ENCODE results near the gene LRTM2.

The LRTM2 gene

DNA sequence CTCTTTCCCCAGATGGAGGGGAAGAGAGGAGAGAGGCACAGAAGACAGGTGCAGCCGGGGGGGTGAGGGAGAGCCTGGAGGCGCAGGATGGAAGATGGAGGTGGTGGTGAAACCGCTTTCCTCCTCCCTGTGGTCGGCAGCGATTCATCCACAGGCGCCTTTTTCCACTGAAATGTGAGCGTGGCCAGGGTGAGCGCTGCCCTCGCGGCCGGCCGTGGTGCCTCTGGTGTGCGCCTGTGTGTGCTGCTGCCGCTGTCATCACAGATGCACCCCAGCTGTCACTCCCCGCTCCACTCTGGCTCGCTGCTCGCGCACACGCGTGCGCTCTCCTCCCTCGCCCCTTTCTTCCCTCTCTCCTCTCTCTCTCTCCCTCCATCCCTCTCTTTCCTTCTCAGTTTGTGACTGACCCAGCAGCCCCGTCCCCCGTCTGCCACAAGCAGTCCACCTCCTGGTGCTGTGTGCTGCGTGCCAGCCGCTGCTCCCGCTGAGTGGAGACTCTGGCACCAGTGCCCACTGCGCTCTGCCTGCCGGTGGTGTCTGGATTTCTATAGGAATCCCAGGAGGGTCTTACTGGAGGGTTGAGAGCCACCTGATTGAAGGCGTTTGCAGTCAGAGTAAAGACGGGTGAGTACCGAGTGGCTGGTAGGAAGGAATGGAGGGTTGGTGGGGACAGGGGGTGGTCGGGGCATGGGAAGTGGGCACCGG is at the start of gene LRTM2:
LRTM2 (plus strand) TSS at position 375 of the 705 bp plus-strand sequence. CDS start 7,584 bp downstream, outside the sequence.
- DNase-seq (ENCODE audit: low read depth), result no peak

GRCh38 chr12:1773937-1774655 is 46.3 kb upstream of the LRTM2 start:
- no peak for DNase-seq (ENCODE audit: low read depth)

DNA sequence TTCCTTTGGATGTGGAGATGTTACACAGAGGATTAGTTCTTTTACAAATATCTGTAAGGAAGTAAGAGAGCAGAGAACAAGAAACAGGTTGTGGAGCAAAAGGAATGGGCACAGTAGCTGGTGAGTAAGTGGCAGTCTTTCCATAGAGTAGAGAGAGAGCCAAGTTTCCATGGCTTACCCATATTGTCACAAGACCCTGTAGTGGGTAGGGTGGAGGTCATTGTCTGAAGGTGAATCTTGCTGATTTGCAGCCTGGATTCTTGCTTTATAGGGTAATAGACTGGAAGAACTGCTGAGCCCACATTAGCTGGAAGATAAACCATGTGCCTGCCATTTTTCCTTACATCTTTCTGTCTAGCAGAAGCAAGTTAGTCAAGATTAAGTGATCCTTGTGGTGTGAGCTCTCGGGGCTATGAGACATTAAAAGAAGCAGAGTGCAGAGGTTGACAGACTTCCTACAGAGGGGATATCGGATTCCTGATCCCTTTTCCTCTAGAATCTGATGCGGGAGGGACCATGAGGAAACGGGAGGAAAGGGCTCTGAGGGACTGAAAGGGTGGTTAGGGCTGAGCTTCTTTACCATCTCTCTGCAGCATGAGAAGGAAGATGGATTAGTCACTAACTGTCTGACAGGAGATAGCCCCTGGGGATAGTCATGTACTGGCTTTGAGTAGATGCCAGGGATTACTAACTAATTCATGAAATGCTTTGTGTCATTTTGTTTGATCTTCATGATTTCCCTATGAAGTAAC is 44.0 kb upstream of the LRTM2 start:
- DNase-seq (ENCODE audit: low read depth), result peak; percentile 58

- peak; percentile 59 for DNase-seq (ENCODE audit: low read depth)
Observed at GRCh38 chr12:1777798-1778197, 42.6 kb upstream of the LRTM2 start.

DNA sequence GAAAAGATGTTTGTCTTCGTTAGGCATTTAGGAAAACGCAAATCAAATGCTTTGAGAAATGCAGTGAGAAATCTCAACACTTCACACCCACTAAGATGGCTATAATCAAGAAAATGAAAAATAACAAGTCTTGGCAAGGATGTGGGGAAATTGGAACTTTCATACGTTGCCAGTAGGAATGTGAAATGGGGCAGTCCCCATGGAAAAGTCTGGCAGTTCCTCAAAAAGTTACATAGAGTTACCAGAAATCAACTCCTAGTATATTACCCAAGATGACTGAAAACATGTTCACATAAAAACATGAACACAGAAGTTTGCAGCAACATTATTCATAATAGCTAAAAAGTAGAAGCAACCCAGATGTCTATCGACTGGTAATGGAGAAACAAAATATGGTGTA is 41.5 kb upstream of the LRTM2 start:
- DNase-seq (ENCODE audit: low read depth), result no peak

GRCh38 chr12:1779783-1780182 is 40.6 kb upstream of the LRTM2 start:
- no peak for DNase-seq (ENCODE audit: low read depth)

GRCh38 chr12:1781772-1782171 is 38.6 kb upstream of the LRTM2 start:
- DNase-seq (ENCODE audit: low read depth), result no peak

GRCh38 chr12:1782215-1782614 is 38.1 kb upstream of the LRTM2 start:
- no peak for DNase-seq (ENCODE audit: low read depth)

- no peak for DNase-seq (ENCODE audit: low read depth)
Observed at GRCh38 chr12:1787714-1788113, 32.7 kb upstream of the LRTM2 start.

DNA sequence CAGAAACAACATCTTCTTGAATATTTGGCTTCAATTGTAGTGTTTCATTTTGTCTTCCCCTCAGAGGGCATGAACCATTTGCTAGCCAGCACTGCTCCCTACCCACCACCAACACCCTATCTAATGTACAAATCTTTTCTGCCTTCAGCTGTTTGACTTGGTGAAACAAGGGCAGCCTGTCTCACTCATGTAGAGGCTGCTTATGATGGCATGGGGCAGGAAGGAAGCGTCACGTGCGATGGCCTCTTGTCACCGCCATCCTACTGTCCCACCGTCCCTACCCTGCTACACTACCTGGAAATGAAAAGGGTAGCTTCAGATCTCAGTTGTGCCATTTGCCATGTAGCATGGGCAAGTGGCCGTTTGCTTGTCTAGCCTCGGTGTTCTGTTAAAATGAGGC is 29.9 kb upstream of the LRTM2 start:
- no peak for DNase-seq (ENCODE audit: low read depth)

DNA sequence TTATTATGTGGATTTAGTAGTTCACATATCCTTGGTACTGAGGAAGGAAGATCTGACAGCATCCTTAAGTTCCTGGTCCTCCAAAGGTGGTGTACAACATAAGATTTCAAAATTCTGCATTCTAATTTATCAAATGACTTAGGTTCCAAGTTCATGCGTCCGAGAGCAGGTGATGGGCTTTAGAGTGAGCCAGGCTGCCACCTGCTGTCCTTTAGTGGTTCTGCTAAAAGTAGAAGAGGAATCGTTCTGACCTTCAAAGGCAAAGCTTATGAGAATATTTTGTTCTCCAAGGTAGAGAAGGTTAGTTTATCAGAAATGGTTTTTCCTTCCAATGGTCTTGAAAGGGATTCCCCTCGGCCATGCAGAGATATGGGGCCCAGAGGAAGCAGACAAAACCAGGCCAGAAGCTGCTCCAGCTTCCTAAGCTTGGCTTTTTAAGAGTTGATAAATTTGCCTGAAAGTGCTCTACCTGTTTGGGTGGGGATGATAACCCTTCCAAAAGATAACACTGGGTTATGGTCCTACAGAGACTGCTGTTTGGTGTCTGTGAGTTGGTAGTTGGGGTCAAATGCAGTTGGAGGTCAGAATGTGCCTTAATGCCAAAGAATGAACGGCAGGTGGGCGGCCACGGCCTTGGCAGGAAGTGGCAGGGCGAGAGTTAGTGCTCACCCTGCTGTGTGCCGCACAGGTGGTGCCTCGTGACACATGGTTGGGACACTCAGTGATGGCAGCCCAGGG is 29.1 kb upstream of the LRTM2 start:
- DNase-seq (ENCODE audit: low read depth), result no peak

GRCh38 chr12:1792406-1792805 is 28.0 kb upstream of the LRTM2 start:
- no peak for DNase-seq (ENCODE audit: low read depth)

- no peak for DNase-seq (ENCODE audit: low read depth)
Observed at GRCh38 chr12:1793426-1794210, 26.7 kb upstream of the LRTM2 start.

GRCh38 chr12:1794440-1795090 is 25.8 kb upstream of the LRTM2 start:
- DNase-seq (ENCODE audit: low read depth), result no peak

- no peak for DNase-seq (ENCODE audit: low read depth)
Observed at GRCh38 chr12:1795221-1795784, 25.1 kb upstream of the LRTM2 start.

DNA sequence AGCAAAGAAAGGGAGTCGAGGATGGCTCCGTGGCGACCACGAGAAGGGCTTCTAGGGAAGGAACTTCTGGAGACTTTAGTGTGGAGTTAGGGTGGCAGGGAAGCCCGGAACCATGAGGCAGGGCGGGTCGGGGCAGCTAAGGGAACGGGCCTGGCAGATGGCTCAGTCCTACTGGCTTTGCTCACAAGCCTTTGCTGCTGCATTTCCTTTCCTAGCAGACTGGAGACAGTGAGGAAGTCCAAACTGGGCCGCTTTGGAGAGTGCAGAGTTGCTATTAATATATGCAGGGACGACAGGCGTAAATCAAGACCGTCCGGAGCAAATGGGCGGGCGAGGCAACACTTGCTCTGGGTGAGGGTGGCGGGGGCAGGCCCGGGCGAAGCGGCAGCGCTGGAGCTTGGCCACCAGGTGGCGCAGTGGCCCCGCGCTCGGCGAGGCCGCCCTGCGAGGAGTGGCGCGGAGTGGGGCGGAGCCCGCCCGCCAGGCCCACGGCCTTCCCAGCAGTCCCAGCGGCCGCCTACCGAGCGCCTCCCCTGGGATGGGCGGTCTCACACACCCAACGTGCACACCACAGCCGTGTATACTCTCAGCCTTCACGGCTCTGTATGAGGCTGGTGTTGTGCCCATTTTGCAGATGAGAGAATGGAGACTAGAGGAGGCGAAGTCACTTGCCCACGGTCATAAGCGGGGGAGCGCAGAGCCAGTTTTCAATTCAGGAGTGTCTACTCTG is 24.4 kb upstream of the LRTM2 start:
- DNase-seq (ENCODE audit: low read depth), result peak; percentile 37

DNA sequence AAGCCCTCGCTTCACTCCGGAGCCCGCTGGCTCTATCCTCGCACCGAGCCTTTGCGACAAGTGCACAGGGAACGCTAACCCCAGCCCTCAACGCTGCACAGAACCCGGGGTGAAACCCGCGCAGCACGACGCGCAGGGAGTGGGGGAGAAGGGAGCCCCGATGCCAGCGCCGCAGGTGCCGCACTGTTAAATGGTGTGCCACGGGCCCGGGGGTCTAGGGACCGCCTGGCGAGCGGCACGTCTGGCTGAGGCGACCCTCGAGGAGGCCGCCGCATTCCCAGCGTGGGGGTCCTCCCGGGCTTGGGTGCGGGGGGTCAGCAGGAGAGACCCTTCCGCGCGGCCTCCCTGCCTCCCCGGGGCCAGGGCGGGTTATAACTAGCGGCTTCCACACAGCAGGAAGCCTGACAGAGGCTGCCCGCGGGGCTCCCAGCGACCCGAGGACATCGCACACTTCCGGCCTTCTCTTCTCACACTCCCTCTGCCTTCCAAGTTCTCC is 23.8 kb upstream of the LRTM2 start:
- DNase-seq (ENCODE audit: low read depth), result no peak

GRCh38 chr12:1797011-1797901 is 23.1 kb upstream of the LRTM2 start:
- DNase-seq (ENCODE audit: low read depth), result no peak

Data from GM04503 (cell line).